NCI-H2196 treated with DMSO at 0.1 percent for 48 hours (cell line): ENCODE results near the gene TMEM176A.

Source experiments
- DNase-seq: peaks from one replicate; lab custom pipeline; 2025; ENCODE audit not compliant: unreplicated experiment; lab: John Stamatoyannopoulos, UW

Gene TMEM176A

DNA sequence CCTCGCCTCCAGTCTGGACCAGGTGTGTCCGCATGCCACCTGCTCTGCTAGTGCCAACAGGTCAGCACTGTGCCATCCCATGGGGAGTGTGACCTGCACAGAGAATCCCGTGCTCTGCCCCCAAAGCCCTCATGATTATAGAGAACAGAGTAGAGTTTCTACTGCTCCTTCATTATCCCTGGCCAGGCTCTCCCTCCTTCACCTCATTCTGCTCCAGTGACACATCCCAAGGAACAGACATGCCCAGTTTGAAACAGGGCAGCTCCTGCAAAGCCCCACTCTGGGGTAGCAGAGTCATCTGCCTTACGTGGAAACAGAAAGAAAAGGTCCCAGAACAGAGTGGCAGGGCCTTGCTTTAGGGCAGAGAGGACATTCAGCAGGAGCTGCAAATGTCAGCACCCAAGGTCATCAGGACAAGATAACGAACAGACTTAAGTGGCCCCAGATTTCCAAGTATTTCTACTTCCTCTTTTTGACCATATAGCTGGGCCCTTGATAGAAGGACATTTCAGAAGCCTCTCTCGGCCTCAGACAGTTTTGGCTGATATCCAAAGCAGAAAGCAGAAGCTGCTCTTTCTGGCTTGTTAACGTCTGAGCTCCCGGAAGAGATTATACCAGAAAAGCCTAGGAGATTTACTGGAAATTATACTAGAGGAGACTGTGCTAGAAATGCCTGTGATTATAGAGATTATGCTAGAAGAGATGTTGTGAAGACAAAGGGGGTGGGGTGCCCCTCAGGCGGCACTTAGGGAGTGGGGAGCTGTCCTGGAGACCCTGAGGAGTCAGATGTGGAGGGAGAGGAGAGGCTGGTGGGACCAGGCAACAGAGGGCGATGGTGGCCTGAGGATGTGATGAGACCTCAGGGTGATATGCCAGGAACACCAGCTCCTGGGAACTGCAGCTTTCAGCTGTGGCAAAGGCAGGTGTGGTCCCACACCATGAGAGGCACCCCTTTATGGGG is 13.0 kb upstream of the TMEM176A start:
- DNase-seq, result no peak

GRCh38 chr7:150788474-150789269 is 11.9 kb upstream of the TMEM176A start:
- DNase-seq, result no peak

DNA sequence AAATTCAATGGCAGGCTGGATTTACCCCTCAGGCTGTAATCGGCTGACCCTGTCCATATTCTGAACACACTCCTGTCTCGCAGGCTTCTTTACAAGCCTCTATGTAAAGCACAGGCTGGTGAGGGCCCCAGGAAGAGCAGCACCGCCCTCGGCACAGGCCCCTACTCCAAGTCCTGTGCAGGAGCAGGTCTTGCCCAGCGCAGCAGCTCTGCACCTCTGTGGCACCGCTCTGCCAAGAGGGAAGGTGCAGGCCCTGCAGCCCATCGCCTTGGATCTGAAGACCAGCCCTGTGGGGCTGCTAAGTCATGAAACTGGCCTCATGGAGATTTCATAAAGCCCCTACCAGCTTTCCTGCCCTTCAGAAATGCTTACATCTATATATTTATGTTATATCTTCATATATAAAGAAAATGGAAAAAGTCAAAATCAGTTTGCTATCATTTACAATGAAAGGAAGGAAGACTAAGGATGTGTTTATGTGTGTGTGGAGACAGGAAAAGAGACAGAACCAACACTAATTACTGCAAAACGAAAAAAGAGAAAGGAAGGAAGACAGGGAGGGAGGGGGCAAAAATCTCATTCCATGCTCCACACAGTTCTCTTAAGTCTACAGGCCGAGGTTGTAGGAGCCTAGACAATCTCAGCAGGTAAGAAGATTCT is 10.0 kb upstream of the TMEM176A start:
- DNase-seq, result no peak

- no peak for DNase-seq
Observed at GRCh38 chr7:150791304-150791703, 9.3 kb upstream of the TMEM176A start.

- DNase-seq, result no peak
Observed at GRCh38 chr7:150791746-150792452, 8.7 kb upstream of the TMEM176A start.

DNA sequence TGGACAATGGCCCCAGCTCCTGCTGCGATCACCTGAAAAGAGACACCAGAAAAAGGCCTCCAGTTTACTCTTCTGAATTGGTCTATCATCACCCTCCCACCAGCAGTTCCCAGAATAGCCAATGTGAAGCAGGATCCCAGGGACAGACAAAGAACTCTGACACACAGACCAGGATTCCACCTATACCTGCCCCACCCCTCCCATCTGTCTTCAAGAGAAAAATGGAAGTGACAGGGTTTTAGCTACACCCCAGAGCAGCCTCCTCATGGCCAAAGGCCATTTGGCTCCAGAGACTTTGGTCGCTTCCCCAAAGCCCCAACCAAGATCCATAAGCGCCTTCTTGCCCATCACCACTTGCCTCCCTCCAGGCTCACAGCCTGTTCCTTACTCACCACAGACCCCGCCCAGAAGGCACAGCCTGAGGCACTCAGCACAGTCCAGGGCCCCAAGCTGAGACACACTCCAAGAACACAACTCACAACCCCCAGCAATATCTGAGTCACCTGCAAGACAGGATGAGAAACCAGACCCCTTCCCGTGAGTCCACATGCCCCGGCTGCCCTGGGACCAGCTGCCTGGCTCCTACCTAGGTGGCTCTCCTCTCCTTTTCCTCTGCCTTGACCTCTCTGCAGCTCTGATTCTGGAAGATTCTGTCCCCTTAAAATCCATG is 6.9 kb upstream of the TMEM176A start:
- DNase-seq, result no peak

GRCh38 chr7:150797661-150798060 is 2.9 kb upstream of the TMEM176A start:
- no peak for DNase-seq

- no peak for DNase-seq
Observed at GRCh38 chr7:150799156-150799555, 1.4 kb upstream of the TMEM176A start.

DNA sequence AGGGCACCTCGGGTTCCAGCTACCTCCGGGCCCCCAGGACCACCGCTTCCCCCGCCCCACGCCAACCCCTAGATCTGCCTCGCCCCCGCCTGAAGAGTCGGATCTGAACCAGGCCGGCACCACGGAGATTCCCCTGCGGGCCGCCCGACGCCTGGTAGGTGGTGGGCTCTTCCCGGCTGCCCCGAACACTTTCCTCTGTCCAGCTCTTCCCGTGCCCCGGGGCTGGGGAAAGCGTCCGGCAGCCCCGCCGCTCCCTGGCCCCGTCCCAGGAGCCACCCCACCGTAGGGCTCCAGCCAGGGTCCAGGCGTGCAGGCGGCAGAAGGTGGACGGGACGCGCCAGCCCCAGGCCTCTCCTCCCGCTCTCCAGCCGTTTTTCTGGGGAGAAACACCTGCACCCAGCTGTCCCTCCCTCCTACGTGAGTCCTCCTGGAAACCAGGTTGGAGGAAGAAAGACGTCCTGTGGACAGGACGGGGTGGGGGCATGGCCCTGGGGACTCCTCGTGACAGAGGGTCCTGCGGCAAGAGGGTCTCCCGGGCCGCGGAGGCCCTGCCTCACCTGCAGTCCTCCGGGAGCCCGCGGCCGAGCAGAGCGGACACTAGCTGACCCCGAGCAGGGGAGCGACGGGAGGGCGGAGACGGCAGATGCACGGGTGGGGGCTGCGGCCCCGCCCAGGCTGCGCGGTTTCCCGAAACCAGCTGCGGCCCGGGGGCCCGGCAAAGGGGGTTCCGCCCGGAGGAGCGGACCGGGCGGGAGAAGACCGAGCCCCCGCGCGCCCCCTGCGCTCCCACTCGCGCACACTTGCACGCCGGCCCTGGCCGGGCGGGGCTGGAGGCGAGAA is 608 bp upstream of the TMEM176A start, which contains the start of gene TMEM176B:
TMEM176B (minus strand) TSS at position 624 of the 840 bp plus-strand sequence. CDS start 3,795 bp downstream, outside the sequence.
- no peak for DNase-seq

- DNase-seq, result no peak
Observed at GRCh38 chr7:150801242-150801945, 825 bp downstream of the TMEM176A start.

GRCh38 chr7:150801946-150802771 is 1.6 kb downstream of the TMEM176A start:
- no peak for DNase-seq

GRCh38 chr7:150803161-150803860 is 2.7 kb downstream of the TMEM176A start:
- no peak for DNase-seq

GRCh38 chr7:150804802-150805201 is 4.2 kb downstream of the TMEM176A start:
- DNase-seq, result no peak

DNA sequence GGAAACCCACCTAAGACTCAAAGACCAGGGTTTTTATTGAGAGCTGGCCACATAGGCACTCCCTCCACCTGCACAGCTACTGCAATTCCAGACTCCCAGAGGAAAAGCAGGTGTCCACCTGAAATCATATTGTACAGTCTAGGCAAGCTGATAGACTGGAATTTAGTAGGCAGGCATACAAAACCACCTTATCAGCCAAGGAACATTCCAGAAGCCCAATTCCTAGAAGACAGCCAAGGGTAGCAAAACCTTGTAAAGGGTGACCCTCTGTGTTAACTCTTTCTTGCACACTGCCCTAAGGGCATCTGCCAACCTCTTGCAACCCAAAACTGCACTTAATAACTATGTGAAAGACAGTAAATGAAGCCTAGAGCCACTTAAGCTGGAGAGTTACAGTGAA is 5.3 kb downstream of the TMEM176A start:
- DNase-seq, result no peak

DNA sequence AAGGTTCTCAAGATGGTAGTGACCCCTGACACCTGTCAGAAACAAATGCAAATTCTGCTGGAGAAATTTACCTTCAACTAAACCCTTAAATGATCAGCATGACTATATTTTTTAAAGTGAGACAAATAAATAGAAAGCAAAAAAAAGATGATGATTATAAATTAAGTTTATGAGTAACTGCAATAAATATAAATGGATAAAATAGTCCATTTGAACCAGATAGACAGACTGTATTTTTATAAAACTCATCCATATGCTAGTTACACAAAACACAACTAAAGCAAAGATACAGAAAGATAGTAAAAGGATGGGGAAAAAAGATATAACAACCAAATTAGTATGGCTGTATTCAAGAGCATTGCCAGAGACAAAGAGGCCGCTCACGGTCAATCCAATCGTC is 5.9 kb downstream of the TMEM176A start:
- no peak for DNase-seq

DNA sequence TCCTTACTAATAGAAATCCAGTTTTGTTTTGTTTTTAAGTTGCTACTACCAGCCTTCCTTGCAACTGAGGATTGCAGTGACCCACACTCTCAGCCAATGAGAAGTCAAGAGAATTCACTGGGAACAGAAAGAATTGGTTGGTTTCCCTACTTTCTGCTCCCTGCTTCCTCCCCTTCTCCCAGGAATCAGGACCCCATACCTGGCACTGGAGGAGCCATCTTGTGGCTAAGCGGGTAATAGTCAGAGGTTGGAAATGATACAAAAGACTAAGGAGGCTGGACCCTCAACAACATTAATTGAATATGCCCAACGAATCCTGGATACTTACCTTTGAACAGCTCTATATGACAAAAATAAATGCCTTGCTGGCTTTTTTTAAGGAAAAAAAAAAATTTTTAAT is 6.3 kb downstream of the TMEM176A start:
- no peak for DNase-seq
